D721Med (cell line): ENCODE results near the gene CTTN.

Source experiments
- DNase-seq: peaks from one replicate; pipeline ENCODE4 v3.0.0; 2011; ENCODE audit warnings: low spot score; ENCODE audit not compliant: insufficient read length
- FAIRE-seq: peaks from 2 replicates; lab custom pipeline; 2011; peaks lifted over from hg19 to GRCh38; lab: Jason Lieb, UNC
- CTCF ChIP-seq: IDR thresholded peaks from 2 replicates; pipeline ENCODE4 v1.5.1; 2012; ENCODE audit warnings: mild to moderate bottlenecking, control low read depth; ENCODE audit not compliant: insufficient read depth; ENCODE audit errors: missing control alignments

Gene CTTN

DNA sequence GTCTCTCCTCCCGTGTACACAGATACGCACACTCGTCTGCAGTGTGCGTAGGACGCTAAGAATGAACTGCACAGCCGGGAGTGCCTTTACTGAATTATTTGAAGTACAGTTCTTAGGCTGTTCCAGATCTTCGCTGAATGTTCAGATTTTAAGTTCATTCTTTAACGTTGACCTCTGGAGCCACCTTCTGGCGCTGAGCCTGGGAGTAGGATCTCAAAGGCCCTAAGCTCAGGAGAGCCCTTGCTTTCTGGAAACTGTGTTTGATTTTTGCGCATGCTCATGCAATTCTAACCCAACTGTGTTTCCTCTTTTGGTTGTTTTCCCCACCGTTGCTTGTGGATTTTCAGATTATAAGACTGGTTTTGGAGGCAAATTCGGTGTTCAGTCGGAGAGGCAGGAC, 22.8 kb downstream of the CTTN start:
- FAIRE-seq (no peak), DNase-seq (no peak)
- no peak for TF ChIP-seq CTCF

- FAIRE-seq (no peak), DNase-seq (no peak)
- TF ChIP-seq CTCF = no peak
Measured at GRCh38 chr11:70422692-70423522, 24.6 kb downstream of the CTTN start.

DNA sequence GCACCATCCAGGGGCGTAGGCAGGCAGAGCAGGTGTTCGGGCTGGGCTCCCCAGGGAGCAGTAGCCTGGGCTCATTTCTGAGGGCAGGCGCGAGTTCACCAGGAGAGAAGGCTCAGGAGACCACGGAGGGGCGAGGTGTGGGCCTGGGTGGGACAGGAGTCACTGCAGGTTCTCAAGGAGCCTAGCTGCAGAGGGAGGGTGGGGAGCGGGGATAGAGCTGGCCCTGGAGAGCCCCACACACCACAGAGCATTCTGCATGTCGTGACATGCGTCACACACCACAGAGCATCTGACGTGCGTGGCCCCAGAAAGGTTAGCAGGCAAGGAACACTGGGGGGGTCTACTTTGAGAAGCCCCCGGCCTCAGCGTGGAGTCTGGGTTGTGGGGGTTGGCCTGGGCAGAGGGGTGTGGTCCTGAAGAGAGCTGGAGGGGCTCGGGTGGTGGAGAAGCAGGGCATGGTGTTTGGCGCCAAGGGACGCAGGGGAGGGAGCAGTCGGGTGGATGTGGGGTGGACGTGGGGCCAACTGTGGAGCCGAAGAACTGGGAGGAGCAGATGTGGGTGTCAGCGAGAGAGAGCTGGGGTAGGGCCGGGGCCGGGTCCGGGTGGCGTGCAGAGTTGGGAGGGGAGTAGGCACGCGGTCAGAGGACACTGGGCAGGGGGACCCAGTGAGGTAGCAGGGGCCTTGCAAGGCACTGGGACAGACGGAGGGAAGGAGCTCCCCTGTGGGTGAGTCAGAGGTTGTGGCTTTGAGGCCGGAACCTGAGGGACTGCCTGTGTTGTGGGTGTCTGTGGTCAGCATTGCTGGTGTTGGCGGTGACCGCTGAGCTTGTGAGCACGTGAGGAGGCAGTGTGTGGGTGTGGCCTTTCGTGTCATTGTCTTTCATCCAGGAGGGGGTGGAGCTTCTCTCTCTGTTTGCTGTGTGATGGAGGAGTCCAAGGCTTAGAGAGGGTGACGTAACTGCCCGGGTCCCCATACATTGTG, 25.5 kb downstream of the CTTN start:
- DNase-seq = no peak
- FAIRE-seq = no peak

DNA sequence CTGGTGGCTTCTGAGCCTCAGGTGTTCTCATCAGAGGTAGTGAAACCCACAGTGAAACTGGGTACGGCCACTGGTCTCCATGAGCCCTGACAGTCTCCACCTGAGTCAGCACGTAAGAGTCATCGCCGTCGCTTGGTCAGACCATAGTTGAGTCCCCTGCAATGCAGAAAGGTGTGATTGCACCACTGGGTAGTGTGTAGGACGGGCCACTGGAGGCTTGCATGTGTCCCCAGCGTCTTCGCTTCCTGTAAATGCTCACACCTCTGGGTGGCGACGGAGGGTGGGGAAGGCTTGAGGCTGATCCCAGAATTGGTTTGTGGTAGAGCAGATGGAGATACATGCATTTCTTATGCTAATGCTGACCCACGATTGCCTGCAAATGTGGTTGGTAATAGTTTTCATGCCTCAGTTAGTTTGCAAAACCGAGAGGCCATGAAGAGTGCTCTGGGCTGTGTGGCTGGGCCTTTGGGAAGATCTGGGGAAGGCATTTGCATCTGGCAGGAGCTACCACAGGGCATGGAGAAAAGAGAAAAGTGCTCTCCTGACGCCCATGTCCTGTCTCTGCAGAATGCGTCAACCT, 26.5 kb downstream of the CTTN start:
- FAIRE-seq (no peak), DNase-seq (no peak)
- no peak for TF ChIP-seq CTCF

More for the DNA sequence above, 25.5 kb downstream of the CTTN start:
- no peak for TF ChIP-seq CTCF

- FAIRE-seq (no peak), DNase-seq (no peak)
- TF ChIP-seq CTCF = no peak
Measured at GRCh38 chr11:70427436-70427835, 29.1 kb downstream of the CTTN start.

DNA sequence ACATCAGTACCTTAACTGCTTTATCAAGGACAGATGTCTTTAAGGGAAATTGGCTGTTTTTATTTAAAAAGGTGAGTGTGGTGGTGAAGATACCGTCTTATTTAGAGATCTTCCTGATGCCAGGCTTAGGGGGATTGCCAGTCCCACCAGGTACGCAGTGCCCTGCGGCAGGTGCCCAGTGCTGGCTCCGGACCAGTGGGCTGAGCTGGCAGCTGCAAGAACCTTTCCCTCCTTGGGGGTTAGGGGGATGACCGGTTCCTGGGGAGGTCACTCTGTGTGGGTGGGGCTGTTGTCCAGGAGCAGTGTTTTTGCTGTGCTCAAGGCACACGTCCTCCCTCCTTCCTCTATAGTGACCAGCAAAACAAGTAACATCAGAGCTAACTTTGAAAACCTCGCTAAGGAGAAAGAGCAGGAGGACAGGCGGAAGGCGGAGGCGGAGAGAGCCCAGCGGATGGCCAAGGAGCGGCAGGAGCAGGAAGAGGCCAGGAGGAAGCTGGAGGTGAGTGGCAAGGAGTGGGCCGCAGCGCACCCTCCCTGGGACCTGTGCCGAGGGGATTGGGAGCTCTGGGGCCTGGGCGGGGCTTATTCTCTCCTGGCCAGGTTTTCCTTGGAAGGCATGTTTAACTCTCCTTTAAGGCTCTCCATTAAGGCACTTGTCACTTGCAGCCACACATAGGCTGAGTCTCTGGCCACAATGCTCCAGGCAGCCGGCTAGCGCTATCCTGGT, 30.5 kb downstream of the CTTN start:
- no peak for TF ChIP-seq CTCF
- DNase-seq = no peak
- no peak for FAIRE-seq
